OCI-LY7 (cell line): ENCODE results near the gene IDUA. TPM values are rescaled to one million over a fixed set of nuclear protein-coding genes. Genes with fewer than 3 reads are reported as not detected.
"Not testable (repeated sequence)": the region's sequence is repeated elsewhere in the genome, so short reads cannot be mapped to it uniquely, and the experiment has no call there.

Source experiments
- BruUV-seq: library from RNA; stranded (reverse); fragments of 400-500 nt; replicated peaks from 2 replicates; lab custom pipeline; 2021; lab: Mats Ljungman, UMichigan
- CTCF ChIA-PET: fragments of 300-600 bp; sonication (Branson Sonifier 250); formaldehyde crosslinking; loops from one replicate; lab custom pipeline; 2022; ENCODE audit warnings: antibody characterized with exemption; ENCODE audit not compliant: unreplicated experiment; lab: Charles Lee
- POLR2A ChIA-PET: fragments of 300-600 bp; sonication (Branson Sonifier 250); formaldehyde crosslinking; loops from one replicate; lab custom pipeline; 2022; ENCODE audit warnings: antibody characterized with exemption; lab: Charles Lee
- DNase-seq: peaks from one replicate; pipeline ENCODE4 v3.0.0-alpha.2; 2015; ENCODE audit warnings: low spot score
- H2AFZ ChIP-seq: fragments of 200-600 bp; sonication (generic), shearing (Covaris generic); 2 replicates; pipeline ENCODE4 v1.6.1; 2014; ENCODE audit warnings: mild to moderate bottlenecking, antibody characterized with exemption, low read length, moderate library complexity
- H3K27ac ChIP-seq: fragments of 200-600 bp; sonication (generic); 2 replicates; pipeline ENCODE4 v1.5.1; 2014; ENCODE audit warnings: mixed run types, low read depth, mild to moderate bottlenecking, moderate library complexity, low read length, inconsistent platforms; ENCODE audit not compliant: poor library complexity, severe bottlenecking
- H3K36me3 ChIP-seq: fragments of 200-600 bp; sonication (generic); 2 replicates; pipeline ENCODE4 v1.6.1; 2014; ENCODE audit warnings: mild to moderate bottlenecking, antibody characterized with exemption, low read length, moderate library complexity, mixed read lengths; ENCODE audit not compliant: insufficient read depth
- H3K4me1 ChIP-seq: fragments of 200-600 bp; sonication (generic); 2 replicates; pipeline ENCODE4 v1.5.1; 2014; ENCODE audit warnings: mild to moderate bottlenecking, low read length; ENCODE audit not compliant: insufficient read depth, poor library complexity, severe bottlenecking
- H3K4me2 ChIP-seq: fragments of 200-600 bp; sonication (generic); 2 replicates; pipeline ENCODE4 v1.6.1; 2014; ENCODE audit warnings: mild to moderate bottlenecking, low read length
- H3K4me3 ChIP-seq: fragments of 200-600 bp; sonication (generic); 2 replicates; pipeline ENCODE4 v1.5.1; 2014; ENCODE audit warnings: mild to moderate bottlenecking, low read depth, low read length; ENCODE audit not compliant: poor library complexity, severe bottlenecking
- H3K79me2 ChIP-seq: fragments of 200-600 bp; sonication (generic); 2 replicates; pipeline ENCODE4 v1.6.1; 2016; ENCODE audit warnings: low read depth, mild to moderate bottlenecking, low read length, moderate library complexity, mixed read lengths; ENCODE audit not compliant: insufficient read depth
- H3K9me2 ChIP-seq: fragments of 200-600 bp; sonication (generic); 2 replicates; pipeline ENCODE4 v1.6.1; 2016; ENCODE audit warnings: mild to moderate bottlenecking, low read length, mixed read lengths; ENCODE audit not compliant: insufficient read depth
- H3K9me3 ChIP-seq: fragments of 200-600 bp; sonication (generic); 2 replicates; pipeline ENCODE4 v1.6.1; 2014; ENCODE audit warnings: mild to moderate bottlenecking, mixed run types, low read length, mixed read lengths
- H4K20me1 ChIP-seq: fragments of 200-600 bp; sonication (generic); 2 replicates; pipeline ENCODE4 v1.6.1; 2014; ENCODE audit warnings: mild to moderate bottlenecking, antibody characterized with exemption, low read length, moderate library complexity, mixed read lengths; ENCODE audit not compliant: insufficient read depth
- CTCF ChIP-seq: fragments of 200-600 bp; sonication (generic); conservative IDR thresholded peaks from 2 replicates; pipeline ENCODE4 v1.5.1; 2014; ENCODE audit warnings: mild to moderate bottlenecking, antibody characterized with exemption, low read length, moderate library complexity, mixed read lengths
- EZH2phosphoT487 ChIP-seq: fragments of 200-600 bp; sonication (generic); IDR thresholded peaks from 2 replicates; pipeline ENCODE4 v1.6.1; 2018; ENCODE audit warnings: low read depth, borderline replicate concordance, mild to moderate bottlenecking, mixed run types, antibody characterized with exemption, low read length, moderate library complexity, mixed read lengths
- intact Hi-C: fragments of 100-400 bp; cut with micrococcal nuclease; formaldehyde crosslinking; loops from one replicate; pipeline ENCODE4 v1.10.0; 2022; ENCODE audit not compliant: unreplicated experiment
- total RNA-seq, 2 experiments: library from RNA; depleted of rRNA in 1 of 2; stranded (reverse); fragments of >200 nt in 1 of 2; shearing (Covaris generic) in 1 of 2; gene quantifications; 2 replicates each; pipeline ENCODE4 v1.2.3, GENCODE V29; 2014 to 2022

IDUA gene
- total RNA-seq, 2 experiments from 2014 or later, result 12.3 to 15.7 TPM

- no peak overlapping the region for H3K4me3 ChIP-seq
- ChIA-PET CTCF (no interaction called here), POLR2A (no interaction called here)
- no TSS peak for BruUV-seq
- intact Hi-C loops, result no loop called here
- H3K79me2 ChIP-seq, result no peaks in the 10 kb centered on the region
- no peaks in the 10 kb centered on the region for H3K9me2 ChIP-seq
- peaks cover 15% of the 10 kb centered on the region for H3K4me1 ChIP-seq
- no peaks in the 10 kb centered on the region for H3K9me3 ChIP-seq
- H3K27ac ChIP-seq, result no peak overlapping the region
- H4K20me1 ChIP-seq, result no peaks in the 10 kb centered on the region
- H3K36me3 ChIP-seq, result no peaks in the 10 kb centered on the region
- no peak overlapping the region for H3K4me2 ChIP-seq
- TF ChIP-seq EZH2phosphoT487 (no peak), CTCF (no peak)
- no peak overlapping the region for H2AFZ ChIP-seq
- no peak for DNase-seq
Observed at GRCh38 chr4:1052231-1052671, 65.4 kb downstream of the IDUA start.

- no peak for DNase-seq
- no peak overlapping the region for H3K4me2 ChIP-seq
- H3K79me2 ChIP-seq, result no peaks in the 10 kb centered on the region
- no peak overlapping the region for H2AFZ ChIP-seq
- H3K27ac ChIP-seq, result no peak overlapping the region
- POLR2A ChIA-PET, result interaction anchor here (0.6 to 0.7 kb wide), 2 partner anchors 62 to 804 kb away, joined by 3 to 4 read pairs; no protein-coding TSS in a partner anchor
- no peak for TF ChIP-seq CTCF
- no peak for TF ChIP-seq EZH2phosphoT487
- intact Hi-C loops, result no loop called here
- H3K4me1 ChIP-seq, result peaks cover 15% of the 10 kb centered on the region
- H3K9me2 ChIP-seq, result no peaks in the 10 kb centered on the region
- no TSS peak for BruUV-seq
- CTCF ChIA-PET, result no interaction called here
- no peaks in the 10 kb centered on the region for H3K36me3 ChIP-seq
- H4K20me1 ChIP-seq, result no peaks in the 10 kb centered on the region
- no peaks in the 10 kb centered on the region for H3K9me3 ChIP-seq
- no peak overlapping the region for H3K4me3 ChIP-seq
Observed at GRCh38 chr4:1053080-1053661, 66.3 kb downstream of the IDUA start.

GRCh38 chr4:1053891-1054290, 67.0 kb downstream of the IDUA start:
- intact Hi-C loops, H3K9me2 ChIP-seq, H3K79me2 ChIP-seq, BruUV-seq, CTCF ChIA-PET, H3K27ac ChIP-seq, H4K20me1 ChIP-seq, H3K36me3 ChIP-seq, H3K4me2 ChIP-seq, H3K4me3 ChIP-seq, H3K9me3 ChIP-seq, H2AFZ ChIP-seq, DNase-seq: not testable (repeated sequence)
- H3K4me1 ChIP-seq, result peaks cover 15% of the 10 kb centered on the region
- POLR2A ChIA-PET, result interaction anchor here (0.7 kb wide), 1 partner anchor 805 kb away, joined by 3 read pairs; no protein-coding TSS in a partner anchor

Other genes with a start within 250 kb of the IDUA start
- 0.25 and 0.57 TPM in 2 replicates for gene CPLX1, start 160.9 kb upstream of the IDUA start, total RNA-seq (2014; rRNA removed; shearing (Covaris generic))
- 0.21 and 0.28 TPM in 2 replicates for gene CPLX1, start 160.9 kb upstream of the IDUA start, total RNA-seq (2022)
- gene GAK, start 54.7 kb upstream of the IDUA start, total RNA-seq (2014; rRNA removed; shearing (Covaris generic)), result 77.5 and 86.1 TPM in 2 replicates
- gene GAK, start 54.7 kb upstream of the IDUA start, total RNA-seq (2022), result 107 and 111 TPM in 2 replicates
- 7.1 and 12.5 TPM in 2 replicates for gene TMEM175, start 54.6 kb upstream of the IDUA start, total RNA-seq (2014; rRNA removed; shearing (Covaris generic))
- gene TMEM175, start 54.6 kb upstream of the IDUA start, total RNA-seq (2022), result 31.9 and 33.1 TPM in 2 replicates
- gene DGKQ, start 13.5 kb upstream of the IDUA start, total RNA-seq (2014; rRNA removed; shearing (Covaris generic)), result 8.6 and 11.3 TPM in 2 replicates
- gene DGKQ, start 13.5 kb upstream of the IDUA start, total RNA-seq (2022), result 13.0 and 15.2 TPM in 2 replicates
- not detected in 2 replicates for gene SLC26A1, start 6.4 kb downstream of the IDUA start, total RNA-seq (2014; rRNA removed; shearing (Covaris generic))
- 0.30 TPM in 1 of 2 replicates, not detected in the other for gene SLC26A1, start 6.4 kb downstream of the IDUA start, total RNA-seq (2022)
- 1.4 and 1.8 TPM in 2 replicates for gene FGFRL1, start 24.6 kb downstream of the IDUA start, total RNA-seq (2014; rRNA removed; shearing (Covaris generic))
- gene FGFRL1, start 24.6 kb downstream of the IDUA start, total RNA-seq (2022), result 2.7 and 3.1 TPM in 2 replicates
- not detected in 2 replicates for gene RNF212, start 126.5 kb downstream of the IDUA start, total RNA-seq (2014; rRNA removed; shearing (Covaris generic))
- gene RNF212, start 126.5 kb downstream of the IDUA start, total RNA-seq (2022), result not detected in 2 replicates
- gene SPON2, start 185.5 kb downstream of the IDUA start, total RNA-seq (2014; rRNA removed; shearing (Covaris generic)), result 4.7 and 8.4 TPM in 2 replicates
- 33.3 and 35.3 TPM in 2 replicates for gene SPON2, start 185.5 kb downstream of the IDUA start, total RNA-seq (2022)